ENCODE results near the gene OSGIN1.

GRCh38 chr16:83931556-83931955 is 21.5 kb upstream of the OSGIN1 start:
- TF ChIP-seq CTCF (IDR thresholded peaks at IDR 0.05), result no peak
- no peak for TF ChIP-seq POLR2A (IDR thresholded peaks at IDR 0.05)

Data from Peyer's patch (tissue), 4 donors.